HL-60 (cell line): ENCODE measurements around the gene NUDT16.

Experiments
- DNase-seq, 2 experiments: peaks; one replicate each; pipeline ENCODE4 v3.0.0-alpha.2; 2010 to 2020; ENCODE audit warnings: low read depth in 1 of 2, low spot score in 1 of 2
- H3K27ac ChIP-seq: fragments of 250-450 bp; sonication (Bioruptor Pico); replicated peaks from 2 replicates; pipeline ENCODE4 v1.5.1; 2020; ENCODE audit warnings: mild to moderate bottlenecking, moderate library complexity
- H3K27me3 ChIP-seq: fragments of 250-450 bp; sonication (Bioruptor Pico); 2 replicates; pipeline ENCODE4 v1.5.1; 2021; ENCODE audit warnings: mild to moderate bottlenecking, moderate library complexity; ENCODE audit not compliant: insufficient read depth, poor library complexity, severe bottlenecking
- H3K4me3 ChIP-seq: replicated peaks from 2 replicates; pipeline ENCODE4 v1.5.1; 2011; ENCODE audit warnings: mild to moderate bottlenecking, control low read depth, low read length; ENCODE audit not compliant: insufficient read depth
- GABPA ChIP-seq: IDR thresholded peaks from 2 replicates; pipeline ENCODE4 v1.6.1; 2012; ENCODE audit warnings: low read depth
- POLR2AphosphoS5 ChIP-seq: IDR thresholded peaks from 2 replicates; pipeline ENCODE4 v1.6.1; 2012; ENCODE audit warnings: low read depth
- SPI1 ChIP-seq: IDR thresholded peaks from 2 replicates; pipeline ENCODE4 v1.6.1; 2012; ENCODE audit warnings: low read depth, mild to moderate bottlenecking, borderline replicate concordance
- TF ChIP-seq, protein P1 (sequence below): IDR thresholded peaks from 2 replicates; pipeline ENCODE4 v1.6.1; 2012; ENCODE audit warnings: low read depth; ENCODE audit not compliant: insufficient replicate concordance
- TF ChIP-seq, protein P2 (sequence below): IDR thresholded peaks from one replicate; pipeline ENCODE4 v1.5.1; 2011; ENCODE audit warnings: low read length, control low read depth, inconsistent platforms; ENCODE audit not compliant: insufficient read depth

The NUDT16 gene

GRCh38 chr3:131388490-131388799 lies 6.9 kb downstream of the NUDT16 start:
- DNase-seq = no peak
- Histone ChIP-seq H3K27me3 (no peaks in the 10 kb centered on the region), H3K4me3 (no peak overlapping the region), H3K27ac (no peak overlapping the region)
- TF ChIP-seq, protein P1, sequence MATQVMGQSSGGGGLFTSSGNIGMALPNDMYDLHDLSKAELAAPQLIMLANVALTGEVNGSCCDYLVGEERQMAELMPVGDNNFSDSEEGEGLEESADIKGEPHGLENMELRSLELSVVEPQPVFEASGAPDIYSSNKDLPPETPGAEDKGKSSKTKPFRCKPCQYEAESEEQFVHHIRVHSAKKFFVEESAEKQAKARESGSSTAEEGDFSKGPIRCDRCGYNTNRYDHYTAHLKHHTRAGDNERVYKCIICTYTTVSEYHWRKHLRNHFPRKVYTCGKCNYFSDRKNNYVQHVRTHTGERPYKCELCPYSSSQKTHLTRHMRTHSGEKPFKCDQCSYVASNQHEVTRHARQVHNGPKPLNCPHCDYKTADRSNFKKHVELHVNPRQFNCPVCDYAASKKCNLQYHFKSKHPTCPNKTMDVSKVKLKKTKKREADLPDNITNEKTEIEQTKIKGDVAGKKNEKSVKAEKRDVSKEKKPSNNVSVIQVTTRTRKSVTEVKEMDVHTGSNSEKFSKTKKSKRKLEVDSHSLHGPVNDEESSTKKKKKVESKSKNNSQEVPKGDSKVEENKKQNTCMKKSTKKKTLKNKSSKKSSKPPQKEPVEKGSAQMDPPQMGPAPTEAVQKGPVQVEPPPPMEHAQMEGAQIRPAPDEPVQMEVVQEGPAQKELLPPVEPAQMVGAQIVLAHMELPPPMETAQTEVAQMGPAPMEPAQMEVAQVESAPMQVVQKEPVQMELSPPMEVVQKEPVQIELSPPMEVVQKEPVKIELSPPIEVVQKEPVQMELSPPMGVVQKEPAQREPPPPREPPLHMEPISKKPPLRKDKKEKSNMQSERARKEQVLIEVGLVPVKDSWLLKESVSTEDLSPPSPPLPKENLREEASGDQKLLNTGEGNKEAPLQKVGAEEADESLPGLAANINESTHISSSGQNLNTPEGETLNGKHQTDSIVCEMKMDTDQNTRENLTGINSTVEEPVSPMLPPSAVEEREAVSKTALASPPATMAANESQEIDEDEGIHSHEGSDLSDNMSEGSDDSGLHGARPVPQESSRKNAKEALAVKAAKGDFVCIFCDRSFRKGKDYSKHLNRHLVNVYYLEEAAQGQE = no peak
- TF ChIP-seq GABPA = no peak
- no peak for TF ChIP-seq SPI1
- no peak for TF ChIP-seq POLR2AphosphoS5
- TF ChIP-seq, protein P2, sequence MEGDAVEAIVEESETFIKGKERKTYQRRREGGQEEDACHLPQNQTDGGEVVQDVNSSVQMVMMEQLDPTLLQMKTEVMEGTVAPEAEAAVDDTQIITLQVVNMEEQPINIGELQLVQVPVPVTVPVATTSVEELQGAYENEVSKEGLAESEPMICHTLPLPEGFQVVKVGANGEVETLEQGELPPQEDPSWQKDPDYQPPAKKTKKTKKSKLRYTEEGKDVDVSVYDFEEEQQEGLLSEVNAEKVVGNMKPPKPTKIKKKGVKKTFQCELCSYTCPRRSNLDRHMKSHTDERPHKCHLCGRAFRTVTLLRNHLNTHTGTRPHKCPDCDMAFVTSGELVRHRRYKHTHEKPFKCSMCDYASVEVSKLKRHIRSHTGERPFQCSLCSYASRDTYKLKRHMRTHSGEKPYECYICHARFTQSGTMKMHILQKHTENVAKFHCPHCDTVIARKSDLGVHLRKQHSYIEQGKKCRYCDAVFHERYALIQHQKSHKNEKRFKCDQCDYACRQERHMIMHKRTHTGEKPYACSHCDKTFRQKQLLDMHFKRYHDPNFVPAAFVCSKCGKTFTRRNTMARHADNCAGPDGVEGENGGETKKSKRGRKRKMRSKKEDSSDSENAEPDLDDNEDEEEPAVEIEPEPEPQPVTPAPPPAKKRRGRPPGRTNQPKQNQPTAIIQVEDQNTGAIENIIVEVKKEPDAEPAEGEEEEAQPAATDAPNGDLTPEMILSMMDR = no peak

DNA sequence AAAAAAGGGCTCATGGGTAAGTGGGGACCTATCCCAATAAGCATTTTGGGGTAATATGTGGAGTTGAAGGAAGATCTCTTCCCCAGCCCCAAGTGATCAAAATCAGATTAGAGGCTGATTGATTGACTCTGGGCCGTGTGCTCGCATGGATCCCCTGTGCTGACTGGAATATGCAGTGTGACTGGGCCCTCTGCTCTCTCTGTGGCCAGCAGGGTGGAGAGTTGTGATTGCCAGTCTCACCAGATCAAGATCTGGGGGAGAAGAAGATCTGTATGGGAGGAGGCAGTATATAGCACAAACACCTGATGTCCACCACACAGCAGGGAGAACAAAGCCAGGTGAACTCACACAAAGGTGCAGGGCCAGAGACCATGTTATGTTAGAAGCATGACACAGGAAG lies 8.8 kb downstream of the NUDT16 start:
- Histone ChIP-seq H3K27ac (no peak overlapping the region), H3K27me3 (no peaks in the 10 kb centered on the region), H3K4me3 (no peak overlapping the region)
- TF ChIP-seq, protein P2 = no peak
- DNase-seq = no peak

- Histone ChIP-seq H3K27me3 (no peaks in the 10 kb centered on the region), H3K4me3 (no peak overlapping the region), H3K27ac (no peak overlapping the region)
- no peak for DNase-seq
- TF ChIP-seq, protein P1 = no peak
- TF ChIP-seq SPI1 (no peak), POLR2AphosphoS5 (no peak), GABPA (no peak)
- TF ChIP-seq, protein P2 = no peak
Observed at GRCh38 chr3:131393051-131393450, 11.5 kb downstream of the NUDT16 start.

DNA sequence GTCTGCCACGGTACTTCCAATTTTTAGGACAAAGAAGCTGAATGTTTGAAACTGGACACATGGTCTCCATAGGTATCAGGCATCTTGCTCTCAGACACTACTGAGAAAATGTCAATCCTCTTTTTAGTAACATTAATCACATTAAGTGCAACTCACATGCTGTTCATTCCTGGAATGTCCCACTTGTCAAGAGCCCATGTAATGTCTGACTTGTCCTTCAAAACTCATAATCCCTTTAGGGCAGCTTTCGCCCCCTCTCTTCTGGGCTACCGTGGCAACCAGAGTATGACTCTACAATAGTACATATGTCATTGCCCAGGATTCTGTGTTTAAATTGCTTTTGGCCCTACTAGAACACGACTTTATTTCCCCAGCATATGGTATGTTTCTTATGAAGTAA lies 12.3 kb downstream of the NUDT16 start:
- Histone ChIP-seq H3K27me3 (no peaks in the 10 kb centered on the region), H3K27ac (no peak overlapping the region), H3K4me3 (no peak overlapping the region)
- TF ChIP-seq, protein P1 = no peak
- no peak for DNase-seq
